ENCODE data around the gene FAM184A.

GRCh38 chr6:119035459-119035858 is 43.0 kb downstream of the FAM184A start:
- TF ChIP-seq, protein P1, sequence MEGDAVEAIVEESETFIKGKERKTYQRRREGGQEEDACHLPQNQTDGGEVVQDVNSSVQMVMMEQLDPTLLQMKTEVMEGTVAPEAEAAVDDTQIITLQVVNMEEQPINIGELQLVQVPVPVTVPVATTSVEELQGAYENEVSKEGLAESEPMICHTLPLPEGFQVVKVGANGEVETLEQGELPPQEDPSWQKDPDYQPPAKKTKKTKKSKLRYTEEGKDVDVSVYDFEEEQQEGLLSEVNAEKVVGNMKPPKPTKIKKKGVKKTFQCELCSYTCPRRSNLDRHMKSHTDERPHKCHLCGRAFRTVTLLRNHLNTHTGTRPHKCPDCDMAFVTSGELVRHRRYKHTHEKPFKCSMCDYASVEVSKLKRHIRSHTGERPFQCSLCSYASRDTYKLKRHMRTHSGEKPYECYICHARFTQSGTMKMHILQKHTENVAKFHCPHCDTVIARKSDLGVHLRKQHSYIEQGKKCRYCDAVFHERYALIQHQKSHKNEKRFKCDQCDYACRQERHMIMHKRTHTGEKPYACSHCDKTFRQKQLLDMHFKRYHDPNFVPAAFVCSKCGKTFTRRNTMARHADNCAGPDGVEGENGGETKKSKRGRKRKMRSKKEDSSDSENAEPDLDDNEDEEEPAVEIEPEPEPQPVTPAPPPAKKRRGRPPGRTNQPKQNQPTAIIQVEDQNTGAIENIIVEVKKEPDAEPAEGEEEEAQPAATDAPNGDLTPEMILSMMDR (IDR thresholded peaks at IDR 0.05): no peak
- no peak for TF ChIP-seq POLR2A (IDR thresholded peaks at IDR 0.05)
